Coronary artery (tissue), 2 donors: ENCODE data around the gene SPATA2.

Source experiments
- DNase-seq: peaks from one replicate; pipeline ENCODE4 v3.0.0-alpha.2; 2017; ENCODE audit warnings: low spot score
- H3K27ac ChIP-seq, 2 donors: fragments of 200-600 bp; sonication (generic); one replicate each; pipeline ENCODE4 v1.5.1; 2016 to 2019
- H3K4me3 ChIP-seq: fragments of 200-600 bp; sonication (generic); 2 replicates; pipeline ENCODE4 v1.5.1; 2016; ENCODE audit warnings: mild to moderate bottlenecking, moderate library complexity
- CTCF ChIP-seq: fragments of 200-600 bp; sonication (generic); IDR thresholded peaks from one replicate; pipeline ENCODE4 v1.5.1; 2019; ENCODE audit warnings: antibody characterized with exemption

Gene SPATA2

GRCh38 chr20:49870261-49870660, 45.1 kb downstream of the SPATA2 start:
- H3K27ac ChIP-seq: no peak overlapping the region
- H3K4me3 ChIP-seq: no peak overlapping the region
- no peak for TF ChIP-seq CTCF
- peak; percentile 46 for DNase-seq

GRCh38 chr20:49868964-49869363, 46.4 kb downstream of the SPATA2 start:
- TF ChIP-seq CTCF: no peak
- H3K4me3 ChIP-seq: no peak overlapping the region
- H3K27ac ChIP-seq: peak overlapping the region in 1 of 2 donors; percentile 47
- DNase-seq: no peak

GRCh38 chr20:49868538-49868937, 46.8 kb downstream of the SPATA2 start:
- Histone ChIP-seq H3K27ac (peak overlapping the region; percentile 47 to 60), H3K4me3 (no peak overlapping the region)
- no peak for DNase-seq
- TF ChIP-seq CTCF: no peak

- DNase-seq: no peak
- Histone ChIP-seq H3K27ac (peak overlapping the region; percentile 47 to 60), H3K4me3 (no peak overlapping the region)
- TF ChIP-seq CTCF: no peak
These were observed 47.7 kb downstream of the SPATA2 start for GRCh38 chr20:49867453-49868215.

- Histone ChIP-seq H3K4me3 (no peak overlapping the region), H3K27ac (peak overlapping the region in 1 of 2 donors; percentile 3)
- DNase-seq: peak; percentile 14
- no peak for TF ChIP-seq CTCF
These were observed 49.3 kb downstream of the SPATA2 start for GRCh38 chr20:49866051-49866450.

GRCh38 chr20:49865559-49865958, 49.8 kb downstream of the SPATA2 start:
- no peak for TF ChIP-seq CTCF
- Histone ChIP-seq H3K27ac (peak overlapping the region in 1 of 2 donors; percentile 9), H3K4me3 (no peak overlapping the region)
- peak; percentile 60 for DNase-seq

GRCh38 chr20:49863666-49864065, 51.7 kb downstream of the SPATA2 start:
- DNase-seq: no peak
- Histone ChIP-seq H3K4me3 (no peak overlapping the region), H3K27ac (no peak overlapping the region)
- no peak for TF ChIP-seq CTCF
